Fibroblast of lung (primary cell): ENCODE results near the gene MBNL2. TPM values are rescaled to one million over a fixed set of nuclear protein-coding genes. Genes with fewer than 3 reads are reported as not detected.

Experiments used
- DNase-seq, 2 donors: peaks; one replicate each; pipeline versions ENCODE4 v3.0.0 to v3.0.0-alpha.2; 2010; ENCODE audit warnings: low read depth in 2 of 2
- H2AFZ ChIP-seq: 2 replicates; pipeline ENCODE4 v1.5.1; 2012; ENCODE audit warnings: low read length, control low read depth, inconsistent platforms
- H3K27ac ChIP-seq: 2 replicates; pipeline ENCODE4 v1.5.1; 2011; ENCODE audit warnings: low read length, control low read depth; ENCODE audit not compliant: insufficient read depth
- H3K27me3 ChIP-seq: 2 replicates; pipeline ENCODE4 v1.5.1; 2011; ENCODE audit warnings: mild to moderate bottlenecking, low read length; ENCODE audit not compliant: control insufficient read depth, insufficient read depth
- H3K36me3 ChIP-seq: 2 replicates; pipeline ENCODE4 v1.5.1; 2011; ENCODE audit warnings: low read length; ENCODE audit not compliant: control insufficient read depth, insufficient read depth
- H3K4me1 ChIP-seq: 2 replicates; pipeline ENCODE4 v1.5.1; 2011; ENCODE audit warnings: low read length; ENCODE audit not compliant: control insufficient read depth, insufficient read depth; ENCODE audit errors: extremely low read depth
- H3K4me2 ChIP-seq: 2 replicates; pipeline ENCODE4 v1.5.1; 2011; ENCODE audit warnings: low read length, control low read depth; ENCODE audit not compliant: insufficient read depth; ENCODE audit errors: extremely low read depth
- H3K4me3 ChIP-seq, 4 experiments: fragments of 200-600 bp in 1 of 4; sonication (generic) in 1 of 4; replicated peaks in 1 of 4; 2 replicates each; pipeline ENCODE4 v1.5.1; 2011 to 2016; ENCODE audit warnings: low read length in 4 of 4, low read depth in 3 of 4, mild to moderate bottlenecking in 3 of 4, control low read depth in 2 of 4, inconsistent platforms in 1 of 4, mixed read lengths in 1 of 4; ENCODE audit not compliant: insufficient read depth in 1 of 4; ENCODE audit errors: control extremely low read depth in 1 of 4
- H3K79me2 ChIP-seq: 2 replicates; pipeline ENCODE4 v1.5.1; 2012; ENCODE audit warnings: mild to moderate bottlenecking, low read length, inconsistent platforms; ENCODE audit not compliant: control insufficient read depth, insufficient read depth
- H3K9ac ChIP-seq: 2 replicates; pipeline ENCODE4 v1.5.1; 2011; ENCODE audit warnings: mild to moderate bottlenecking, low read length, control low read depth; ENCODE audit not compliant: insufficient read depth
- H3K9me3 ChIP-seq: 2 replicates; pipeline ENCODE4 v1.5.1; 2012; ENCODE audit warnings: low read depth, low read length; ENCODE audit not compliant: control insufficient read depth, insufficient read depth
- H4K20me1 ChIP-seq: 2 replicates; pipeline ENCODE4 v1.5.1; 2011; ENCODE audit warnings: low read length; ENCODE audit not compliant: control insufficient read depth, insufficient read depth; ENCODE audit errors: extremely low read depth
- CTCF ChIP-seq, 2 donors: IDR thresholded peaks in 1 of 2; conservative IDR thresholded peaks in 1 of 2; 1 replicate in 1 of 2; 2 replicates in 1 of 2; pipeline ENCODE4 v1.5.1; 2011 to 2012; ENCODE audit warnings: low read length in 2 of 2, control low read depth in 1 of 2, inconsistent platforms in 1 of 2, low read depth in 1 of 2, mild to moderate bottlenecking in 1 of 2
- EZH2 ChIP-seq: IDR thresholded peaks from 2 replicates; pipeline ENCODE4 v1.5.1; 2012; ENCODE audit warnings: low read length, control low read depth, mild to moderate bottlenecking; ENCODE audit errors: missing control alignments
- polyA plus RNA-seq, 2 donors: library from polyadenylated mRNA; depleted of rRNA in 1 of 2; stranded (reverse) in 1 of 2; unstranded in 1 of 2; fragments of >200 nt; gene quantifications; 2 replicates each; pipeline ENCODE4 v1.2.1, GENCODE V29; 2011 to 2012; ENCODE audit warnings: missing spikeins in 1 of 2
- total RNA-seq: library from RNA; depleted of rRNA; stranded (reverse); fragments of >200 nt; gene quantifications from 2 replicates; pipeline ENCODE4 v1.2.1, GENCODE V29; 2014

The MBNL2 gene
- total and polyA plus RNA-seq, 2 donors (not counting 1 experiment from before 2014, with no cell fraction given): 48.9 to 61.1 TPM

- peak; percentile 51 to 94 for DNase-seq
- H3K36me3 ChIP-seq: no peaks in the 10 kb centered on the region
- H3K79me2 ChIP-seq: peaks cover 64% of the 10 kb centered on the region
- TF ChIP-seq CTCF (conservative IDR thresholded peaks at IDR 0.05 in 1 of 2, IDR thresholded peaks at IDR 0.05 in 1 of 2; ENCODE audit: low read depth in 1 of 2, low read length in 2 of 2) (no peak), EZH2 (no peak)
- H2AFZ ChIP-seq: no peak overlapping the region
- no peaks in the 10 kb centered on the region for H4K20me1 ChIP-seq
- peak overlapping the region; percentile 8 for H3K4me2 ChIP-seq
- peak overlapping the region; percentile 22 for H3K27ac ChIP-seq
- H3K4me1 ChIP-seq: peaks cover 17% of the 10 kb centered on the region
- H3K9me3 ChIP-seq: no peaks in the 10 kb centered on the region
- no peak overlapping the region for H3K4me3 ChIP-seq
- H3K9ac ChIP-seq: no peak overlapping the region
- H3K27me3 ChIP-seq: no peaks in the 10 kb centered on the region
These were observed 57.8 kb downstream of the MBNL2 start for GRCh38 chr13:97279913-97280312.

- H3K4me2 ChIP-seq: peak overlapping the region; percentile 8
- H3K36me3 ChIP-seq: no peaks in the 10 kb centered on the region
- no peak overlapping the region for H3K4me3 ChIP-seq
- H4K20me1 ChIP-seq: no peaks in the 10 kb centered on the region
- H3K4me1 ChIP-seq: peaks cover 20% of the 10 kb centered on the region
- no peaks in the 10 kb centered on the region for H3K9me3 ChIP-seq
- no peaks in the 10 kb centered on the region for H3K27me3 ChIP-seq
- H3K9ac ChIP-seq: no peak overlapping the region
- H3K27ac ChIP-seq: no peak overlapping the region
- H2AFZ ChIP-seq: no peak overlapping the region
- peak in 1 of 2 donors; percentile 52 for DNase-seq
- TF ChIP-seq EZH2 (no peak), CTCF (conservative IDR thresholded peaks at IDR 0.05 in 1 of 2, IDR thresholded peaks at IDR 0.05 in 1 of 2; ENCODE audit: low read depth in 1 of 2, low read length in 2 of 2) (no peak)
- H3K79me2 ChIP-seq: peaks cover 67% of the 10 kb centered on the region
These were observed 58.3 kb downstream of the MBNL2 start for GRCh38 chr13:97280478-97280877.

- TF ChIP-seq EZH2: no peak
- Histone ChIP-seq H2AFZ (no peak overlapping the region), H3K79me2 (peaks cover 67% of the 10 kb centered on the region), H3K27ac (no peak overlapping the region), H3K4me1 (peaks cover 17% of the 10 kb centered on the region), H3K9me3 (no peaks in the 10 kb centered on the region), H3K4me2 (no peak overlapping the region), H4K20me1 (no peaks in the 10 kb centered on the region), H3K27me3 (no peaks in the 10 kb centered on the region), H3K36me3 (no peaks in the 10 kb centered on the region), H3K4me3 (no peak overlapping the region), H3K9ac (no peak overlapping the region)
- DNase-seq: no peak
These were observed 58.9 kb downstream of the MBNL2 start for GRCh38 chr13:97281028-97281427.
